ENCODE measurements around the gene ITGB3BP. TPM values are rescaled to one million over a fixed set of nuclear protein-coding genes. Genes with fewer than 3 reads are reported as not detected.
"Not testable (repeated sequence)": the region's sequence is repeated elsewhere in the genome, so short reads cannot be mapped to it uniquely, and the experiment has no call there.

Gene ITGB3BP, protein sequence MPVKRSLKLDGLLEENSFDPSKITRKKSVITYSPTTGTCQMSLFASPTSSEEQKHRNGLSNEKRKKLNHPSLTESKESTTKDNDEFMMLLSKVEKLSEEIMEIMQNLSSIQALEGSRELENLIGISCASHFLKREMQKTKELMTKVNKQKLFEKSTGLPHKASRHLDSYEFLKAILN
- polyA plus RNA-seq: 10 to 100 TPM; 17.1 to 26.7 TPM

DNA sequence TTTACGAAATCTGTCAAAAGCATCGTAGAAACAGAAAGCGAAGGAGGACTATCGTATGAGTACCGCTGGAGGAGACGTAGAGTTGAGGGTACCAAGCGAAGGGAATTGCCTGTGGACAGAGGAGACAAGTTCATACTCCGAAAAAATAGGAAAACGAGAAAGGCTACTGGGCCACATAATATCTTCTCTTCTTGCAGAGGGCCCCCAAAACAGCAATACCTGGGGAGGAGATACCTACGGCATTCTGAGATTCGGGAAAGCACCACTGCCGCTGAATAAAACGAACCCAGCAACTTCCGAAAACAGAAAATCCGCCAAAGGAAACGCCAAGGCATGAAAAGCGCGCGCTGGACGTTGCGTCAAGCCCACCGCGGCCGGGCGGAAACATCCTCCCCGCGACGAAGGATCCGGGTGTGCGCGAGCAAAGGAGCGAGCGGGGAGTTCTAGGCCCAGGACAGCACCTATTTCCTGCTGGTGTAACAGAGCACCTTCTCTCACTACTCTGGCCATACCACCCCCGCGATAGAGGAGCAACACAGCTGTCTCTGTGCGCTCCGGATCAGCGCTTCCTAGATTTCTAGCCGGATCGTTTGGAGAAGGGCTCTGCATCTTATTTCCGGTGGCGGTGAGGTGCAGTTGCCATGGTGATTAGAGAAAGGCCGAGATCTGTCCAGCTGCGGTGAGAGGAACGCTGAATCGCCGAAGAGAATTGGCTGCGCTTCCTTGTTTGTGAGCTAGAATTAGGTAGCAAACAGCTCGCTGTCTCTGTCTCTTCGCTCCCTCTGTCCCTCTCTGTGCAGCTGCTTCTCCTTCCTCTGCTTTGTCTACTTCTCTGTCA is at the start of gene ITGB3BP, which contains the start of gene EFCAB7:
Gene ITGB3BP (minus strand): TSS at position 335 of the 838 bp plus-strand sequence. CDS start 92 bp downstream, at position 243.
Gene EFCAB7 (plus strand): TSS at position 635 of the 838 bp plus-strand sequence. CDS start 2,048 bp downstream, outside the sequence.
- WGBS, 2 donors: 0% methylated on average over 50 of the region's 50 CpGs
- Histone ChIP-seq H3K27ac (ENCODE audit: low read depth in 2 of 2, low read length in 1 of 2) (peak within 1 kb of the TSS; percentile 87 to 89), H3K4me1 (ENCODE audit: control insufficient read depth in 2 of 2, insufficient read depth in 2 of 2, low read length in 1 of 2) (no peaks in the 10 kb centered on the region), H3K27me3 (ENCODE audit: control insufficient read depth in 1 of 2, insufficient read depth in 2 of 2, low read length in 2 of 2) (no peaks in the 10 kb centered on the region), H3K4me3 (ENCODE audit: low read depth in 1 of 2, low read length in 2 of 2) (peak within 1 kb of the TSS; percentile 66 to 80), H3K9me3 (ENCODE audit: control insufficient read depth in 2 of 2, insufficient read depth in 1 of 2, low read depth in 1 of 2, low read length in 1 of 2) (no peaks in the 10 kb centered on the region), H3K36me3 (ENCODE audit: control insufficient read depth in 2 of 2, insufficient read depth in 2 of 2, low read length in 1 of 2) (no peaks in the 10 kb centered on the region)

DNA sequence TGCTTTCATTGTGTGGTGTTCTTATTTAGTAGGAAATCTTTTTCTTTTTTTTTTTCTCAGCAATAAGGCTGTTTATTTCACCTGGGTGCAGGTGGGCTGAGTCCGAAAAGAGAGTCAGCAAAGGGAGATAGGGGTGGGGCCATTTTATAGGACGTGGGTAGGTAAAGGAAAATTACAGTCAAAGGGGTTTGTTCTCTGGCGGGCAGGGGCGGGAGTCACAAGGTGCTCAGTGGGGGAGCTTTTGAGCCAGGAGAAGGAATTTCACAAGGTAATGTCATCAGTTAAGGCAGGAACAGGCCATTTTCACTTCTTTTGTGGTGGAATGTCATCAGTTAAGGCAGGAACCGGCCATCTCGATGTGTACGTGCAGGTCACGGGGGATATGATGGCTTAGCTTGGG is 49.7 kb upstream of the ITGB3BP start:
- not testable (repeated sequence) for H3K4me3 ChIP-seq (ENCODE audit: low read depth in 1 of 2, low read length in 2 of 2); H3K4me1 ChIP-seq (ENCODE audit: control insufficient read depth in 2 of 2, insufficient read depth in 2 of 2, low read length in 1 of 2)
- WGBS, 2 donors: 93 to 94% methylated on average over 8 of the region's 8 CpGs

DNA sequence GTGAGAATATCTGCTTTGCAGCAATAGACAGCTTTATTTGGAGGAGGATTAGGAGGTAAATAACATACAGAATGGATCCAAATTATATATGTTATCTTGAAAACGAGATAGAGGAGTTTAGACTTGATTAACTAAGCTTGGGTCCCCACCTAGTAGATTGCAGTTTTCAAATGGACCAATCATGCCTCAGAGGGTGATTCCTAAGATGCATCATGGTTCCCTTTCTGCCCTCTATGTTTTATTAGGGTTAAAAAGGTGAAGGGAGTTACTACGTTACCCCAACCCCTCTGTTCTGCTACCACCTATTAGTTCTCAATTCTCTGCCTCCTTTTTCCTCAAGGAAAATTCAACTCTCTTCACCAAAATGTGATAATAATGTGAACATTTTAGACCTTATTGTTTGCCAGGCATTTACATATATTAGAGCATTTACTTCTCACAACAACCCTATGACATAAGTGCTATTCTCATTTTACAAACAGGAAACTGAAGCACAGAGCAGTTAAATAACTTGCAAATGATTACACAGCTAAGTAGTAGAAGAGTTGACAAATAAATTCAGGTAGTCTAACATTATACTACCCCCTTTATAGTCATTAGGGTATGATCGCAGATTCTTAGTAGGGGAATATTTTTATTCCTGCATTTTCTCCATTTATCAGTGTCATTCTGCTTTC is 46.8 kb upstream of the ITGB3BP start:
- no peak overlapping the region for H3K27ac ChIP-seq (ENCODE audit: low read depth in 2 of 2, low read length in 1 of 2)
- no peaks in the 10 kb centered on the region for H3K9me3 ChIP-seq (ENCODE audit: control insufficient read depth in 2 of 2, insufficient read depth in 1 of 2, low read depth in 1 of 2, low read length in 1 of 2)
- no peaks in the 10 kb centered on the region for H3K4me1 ChIP-seq (ENCODE audit: control insufficient read depth in 2 of 2, insufficient read depth in 2 of 2, low read length in 1 of 2)
- 81 to 85% methylated on average over 3 of the region's 3 CpGs for WGBS, 2 donors
- no peak overlapping the region for H3K4me3 ChIP-seq (ENCODE audit: low read depth in 1 of 2, low read length in 2 of 2)
- no peaks in the 10 kb centered on the region for H3K36me3 ChIP-seq (ENCODE audit: control insufficient read depth in 2 of 2, insufficient read depth in 2 of 2, low read length in 1 of 2)
- no peaks in the 10 kb centered on the region for H3K27me3 ChIP-seq (ENCODE audit: control insufficient read depth in 1 of 2, insufficient read depth in 2 of 2, low read length in 2 of 2)

More for the DNA sequence above, 49.7 kb upstream of the ITGB3BP start:
- H3K27me3 ChIP-seq (ENCODE audit: control insufficient read depth in 1 of 2, insufficient read depth in 2 of 2, low read length in 2 of 2); H3K36me3 ChIP-seq (ENCODE audit: control insufficient read depth in 2 of 2, insufficient read depth in 2 of 2, low read length in 1 of 2); H3K9me3 ChIP-seq (ENCODE audit: control insufficient read depth in 2 of 2, insufficient read depth in 1 of 2, low read depth in 1 of 2, low read length in 1 of 2); H3K27ac ChIP-seq (ENCODE audit: low read depth in 2 of 2, low read length in 1 of 2): not testable (repeated sequence)

DNA sequence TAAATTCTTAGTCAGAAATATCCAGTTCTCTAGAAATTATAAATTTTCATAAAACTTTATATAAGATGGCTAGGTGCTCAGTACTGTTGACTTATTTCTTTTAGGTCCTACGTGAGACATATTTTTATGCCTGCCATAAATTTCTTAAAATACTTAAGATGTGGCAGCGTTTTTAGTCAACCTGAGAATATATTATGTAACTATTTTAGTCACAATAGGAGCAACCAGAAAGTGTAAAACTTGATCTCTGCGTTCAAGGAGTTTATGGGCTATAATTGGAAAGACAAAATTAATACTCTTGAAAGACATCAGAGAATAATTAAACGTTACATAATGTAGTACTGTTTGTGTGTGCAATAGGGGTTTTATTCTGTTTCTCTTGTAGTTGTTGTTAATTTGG is 46.0 kb upstream of the ITGB3BP start:
- 89% methylated on average over 4 of the region's 4 CpGs for WGBS, 2 donors

DNA sequence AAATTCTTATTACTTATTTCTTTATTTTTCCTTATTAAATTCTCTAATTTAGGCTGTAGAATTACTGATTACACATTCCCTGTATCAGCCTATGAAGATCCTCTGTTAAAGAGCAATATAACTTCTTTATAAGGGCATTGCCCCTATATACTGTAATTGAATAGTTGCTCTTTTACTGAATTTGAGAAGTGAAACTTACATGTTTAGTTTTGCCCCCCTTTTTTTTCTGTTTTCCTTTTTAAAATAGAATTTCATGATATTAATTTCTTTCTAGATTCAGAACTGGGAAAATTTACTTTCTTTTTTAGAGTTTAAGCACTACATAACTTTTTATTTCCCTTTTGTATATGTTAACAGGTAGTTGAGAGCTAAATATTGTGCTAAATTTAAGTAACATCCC is 40.7 kb upstream of the ITGB3BP start:
- no peaks in the 10 kb centered on the region for H3K27me3 ChIP-seq (ENCODE audit: control insufficient read depth in 1 of 2, insufficient read depth in 2 of 2, low read length in 2 of 2)
- H3K4me1 ChIP-seq (ENCODE audit: control insufficient read depth in 2 of 2, insufficient read depth in 2 of 2, low read length in 1 of 2): no peaks in the 10 kb centered on the region
- no peak overlapping the region for H3K27ac ChIP-seq (ENCODE audit: low read depth in 2 of 2, low read length in 1 of 2)
- no peak overlapping the region for H3K4me3 ChIP-seq (ENCODE audit: low read depth in 1 of 2, low read length in 2 of 2)
- no peaks in the 10 kb centered on the region for H3K9me3 ChIP-seq (ENCODE audit: control insufficient read depth in 2 of 2, insufficient read depth in 1 of 2, low read depth in 1 of 2, low read length in 1 of 2)
- no peaks in the 10 kb centered on the region for H3K36me3 ChIP-seq (ENCODE audit: control insufficient read depth in 2 of 2, insufficient read depth in 2 of 2, low read length in 1 of 2)

More for the DNA sequence above, 46.0 kb upstream of the ITGB3BP start:
- Histone ChIP-seq H3K27me3 (ENCODE audit: control insufficient read depth in 1 of 2, insufficient read depth in 2 of 2, low read length in 2 of 2) (no peaks in the 10 kb centered on the region), H3K36me3 (ENCODE audit: control insufficient read depth in 2 of 2, insufficient read depth in 2 of 2, low read length in 1 of 2) (no peaks in the 10 kb centered on the region), H3K9me3 (ENCODE audit: control insufficient read depth in 2 of 2, insufficient read depth in 1 of 2, low read depth in 1 of 2, low read length in 1 of 2) (no peaks in the 10 kb centered on the region), H3K4me1 (ENCODE audit: control insufficient read depth in 2 of 2, insufficient read depth in 2 of 2, low read length in 1 of 2) (no peaks in the 10 kb centered on the region), H3K27ac (ENCODE audit: low read depth in 2 of 2, low read length in 1 of 2) (no peak overlapping the region), H3K4me3 (ENCODE audit: low read depth in 1 of 2, low read length in 2 of 2) (no peak overlapping the region)

DNA sequence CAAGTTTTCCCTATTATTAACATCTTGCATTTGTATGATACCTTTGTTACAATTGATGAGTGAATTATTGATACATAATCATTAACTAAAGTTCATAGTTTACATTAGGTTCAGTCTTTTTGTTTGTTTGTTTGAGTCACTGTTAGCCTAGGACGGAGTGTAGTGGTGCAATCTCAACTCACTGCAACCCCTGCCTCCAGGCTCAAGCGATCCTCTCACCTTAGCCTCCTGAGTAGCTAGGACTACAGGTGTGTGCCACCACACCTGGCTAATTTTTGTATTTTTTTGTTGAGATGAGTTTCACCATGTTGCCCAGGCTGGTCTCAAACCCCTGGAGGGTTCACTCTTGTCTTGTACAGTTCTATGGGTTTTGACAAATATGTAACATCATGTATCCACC is 36.3 kb upstream of the ITGB3BP start:
- H3K4me3 ChIP-seq (ENCODE audit: low read depth in 1 of 2, low read length in 2 of 2): no peak overlapping the region
- H3K9me3 ChIP-seq (ENCODE audit: control insufficient read depth in 2 of 2, insufficient read depth in 1 of 2, low read depth in 1 of 2, low read length in 1 of 2): no peaks in the 10 kb centered on the region
- no peaks in the 10 kb centered on the region for H3K4me1 ChIP-seq (ENCODE audit: control insufficient read depth in 2 of 2, insufficient read depth in 2 of 2, low read length in 1 of 2)
- no peak overlapping the region for H3K27ac ChIP-seq (ENCODE audit: low read depth in 2 of 2, low read length in 1 of 2)
- H3K27me3 ChIP-seq (ENCODE audit: control insufficient read depth in 1 of 2, insufficient read depth in 2 of 2, low read length in 2 of 2): no peaks in the 10 kb centered on the region
- H3K36me3 ChIP-seq (ENCODE audit: control insufficient read depth in 2 of 2, insufficient read depth in 2 of 2, low read length in 1 of 2): no peaks in the 10 kb centered on the region
- 93 to 98% methylated on average over 2 of the region's 2 CpGs for WGBS, 2 donors

DNA sequence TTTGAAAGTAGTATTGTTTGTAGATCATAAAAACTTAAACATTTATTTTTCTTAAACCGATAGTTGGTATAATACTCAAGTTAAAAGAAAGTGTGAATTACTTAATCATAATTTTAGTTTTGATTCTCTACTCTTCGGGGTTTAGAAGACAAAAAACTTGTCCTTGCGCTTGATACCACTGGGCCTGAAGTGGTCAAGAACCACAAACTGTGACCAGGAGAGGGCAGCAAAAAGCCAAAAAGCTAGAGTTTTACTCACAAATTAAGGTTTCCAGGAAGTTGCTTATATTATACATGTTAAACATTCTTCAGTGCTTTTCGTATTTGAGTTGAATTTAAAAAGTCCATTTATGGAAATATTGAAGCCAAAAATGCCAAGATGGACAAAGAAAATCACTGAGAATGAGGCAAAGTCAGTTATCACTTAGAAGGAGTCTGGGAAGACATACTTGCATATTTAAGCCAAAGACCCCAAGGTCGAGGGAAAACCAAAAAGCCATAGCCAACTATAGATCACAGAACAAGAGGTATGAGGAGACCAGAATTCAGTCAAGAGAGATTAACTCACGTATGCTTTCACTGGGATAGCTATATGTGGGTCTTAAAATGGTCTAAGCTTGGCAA is 34.5 kb upstream of the ITGB3BP start:
- no peak overlapping the region for H3K4me3 ChIP-seq (ENCODE audit: low read depth in 1 of 2, low read length in 2 of 2)
- H3K4me1 ChIP-seq (ENCODE audit: control insufficient read depth in 2 of 2, insufficient read depth in 2 of 2, low read length in 1 of 2): no peaks in the 10 kb centered on the region
- H3K27me3 ChIP-seq (ENCODE audit: control insufficient read depth in 1 of 2, insufficient read depth in 2 of 2, low read length in 2 of 2): no peaks in the 10 kb centered on the region
- WGBS, 2 donors: 75 to 80% methylated on average over 6 of the region's 6 CpGs
- H3K27ac ChIP-seq (ENCODE audit: low read depth in 2 of 2, low read length in 1 of 2): no peak overlapping the region
- no peaks in the 10 kb centered on the region for H3K9me3 ChIP-seq (ENCODE audit: control insufficient read depth in 2 of 2, insufficient read depth in 1 of 2, low read depth in 1 of 2, low read length in 1 of 2)
- no peaks in the 10 kb centered on the region for H3K36me3 ChIP-seq (ENCODE audit: control insufficient read depth in 2 of 2, insufficient read depth in 2 of 2, low read length in 1 of 2)

DNA sequence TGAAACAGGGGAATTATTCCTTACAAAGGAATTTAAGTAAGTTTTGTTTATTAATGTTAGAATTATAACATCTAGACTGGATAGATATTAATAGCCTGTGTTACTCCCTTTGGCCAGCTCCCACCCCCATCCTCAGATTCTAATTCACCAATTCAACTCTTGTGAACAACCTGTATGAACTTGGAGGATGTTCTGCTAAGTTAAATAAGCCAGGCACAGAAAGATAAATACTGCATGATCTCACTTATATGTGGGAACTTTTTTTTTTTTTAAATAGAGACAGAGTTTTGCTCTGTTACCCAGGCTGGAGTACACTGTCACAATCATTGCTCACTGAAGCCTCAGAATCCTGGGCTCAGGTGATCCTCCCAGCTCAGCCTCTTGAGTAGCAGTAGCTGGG is 32.5 kb upstream of the ITGB3BP start:
- Histone ChIP-seq H3K36me3 (ENCODE audit: control insufficient read depth in 2 of 2, insufficient read depth in 2 of 2, low read length in 1 of 2) (no peaks in the 10 kb centered on the region), H3K4me1 (ENCODE audit: control insufficient read depth in 2 of 2, insufficient read depth in 2 of 2, low read length in 1 of 2) (no peaks in the 10 kb centered on the region), H3K9me3 (ENCODE audit: control insufficient read depth in 2 of 2, insufficient read depth in 1 of 2, low read depth in 1 of 2, low read length in 1 of 2) (no peaks in the 10 kb centered on the region), H3K4me3 (ENCODE audit: low read depth in 1 of 2, low read length in 2 of 2) (no peak overlapping the region), H3K27ac (ENCODE audit: low read depth in 2 of 2, low read length in 1 of 2) (no peak overlapping the region), H3K27me3 (ENCODE audit: control insufficient read depth in 1 of 2, insufficient read depth in 2 of 2, low read length in 2 of 2) (no peaks in the 10 kb centered on the region)

DNA sequence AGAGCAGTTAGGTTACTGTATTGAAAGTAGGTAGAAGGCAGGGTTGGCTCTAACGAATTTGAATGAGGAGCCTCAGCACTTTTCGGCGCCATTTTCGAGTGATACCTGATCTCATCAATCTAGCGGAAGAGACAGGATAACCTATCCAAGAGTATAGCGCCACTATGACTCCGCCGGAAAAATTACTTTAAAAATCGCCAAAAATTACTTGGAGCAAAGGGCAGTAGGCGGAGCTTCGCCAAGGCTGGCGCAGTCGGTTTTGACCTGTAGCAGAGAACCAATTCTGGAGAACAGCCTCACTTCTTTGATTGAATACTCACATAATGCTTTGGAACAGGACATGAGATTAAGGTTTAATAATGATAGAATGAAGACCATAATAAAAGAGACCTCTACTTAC is 25.9 kb upstream of the ITGB3BP start:
- no peaks in the 10 kb centered on the region for H3K4me1 ChIP-seq (ENCODE audit: control insufficient read depth in 2 of 2, insufficient read depth in 2 of 2, low read length in 1 of 2)
- 95 to 97% methylated on average over 13 of the region's 13 CpGs for WGBS, 2 donors
- no peaks in the 10 kb centered on the region for H3K36me3 ChIP-seq (ENCODE audit: control insufficient read depth in 2 of 2, insufficient read depth in 2 of 2, low read length in 1 of 2)

More for the DNA sequence above, 25.9 kb upstream of the ITGB3BP start:
- H3K27ac ChIP-seq (ENCODE audit: low read depth in 2 of 2, low read length in 1 of 2): no peak overlapping the region
- no peaks in the 10 kb centered on the region for H3K27me3 ChIP-seq (ENCODE audit: control insufficient read depth in 1 of 2, insufficient read depth in 2 of 2, low read length in 2 of 2)
- H3K4me3 ChIP-seq (ENCODE audit: low read depth in 1 of 2, low read length in 2 of 2): no peak overlapping the region
- no peaks in the 10 kb centered on the region for H3K9me3 ChIP-seq (ENCODE audit: control insufficient read depth in 2 of 2, insufficient read depth in 1 of 2, low read depth in 1 of 2, low read length in 1 of 2)

Measured in esophagus (tissue), 2 donors.